Endothelial cell of hepatic sinusoid (primary cell): Measurements from ENCODE around the gene RNF13.
"Not testable (repeated sequence)": the region's sequence is repeated elsewhere in the genome, so short reads cannot be mapped to it uniquely, and the experiment has no call there.

ENCODE experiments used
- in situ Hi-C: cut with HindIII; loops from 2 replicates; pipeline ENCODE4 v1.10.0; 2017; ENCODE audit warnings: low sequenced_read_pairs

The RNF13 gene

GRCh38 chr3:149983053-149983452 is 170.0 kb downstream of the RNF13 start:
- in situ Hi-C loops, result not testable (repeated sequence)

GRCh38 chr3:149983628-149984027 is 170.6 kb downstream of the RNF13 start:
- in situ Hi-C loops, result no loop called here

GRCh38 chr3:149989307-149989706 is 176.3 kb downstream of the RNF13 start:
- in situ Hi-C loops, result no loop called here

- in situ Hi-C loops, result no loop called here
Observed at GRCh38 chr3:149990423-149990948, 177.5 kb downstream of the RNF13 start.

- in situ Hi-C loops, result no loop called here
Observed at GRCh38 chr3:149992416-149993058, 179.5 kb downstream of the RNF13 start.

- in situ Hi-C loops, result no loop called here
Observed at GRCh38 chr3:149998946-149999345, 185.9 kb downstream of the RNF13 start.

- in situ Hi-C loops, result no loop called here
Observed at GRCh38 chr3:149999421-149999820, 186.4 kb downstream of the RNF13 start.

- in situ Hi-C loops, result no loop called here
Observed at GRCh38 chr3:150000641-150001040, 187.6 kb downstream of the RNF13 start.

GRCh38 chr3:150005243-150006112 is 192.5 kb downstream of the RNF13 start:
- in situ Hi-C loops, result no loop called here

- in situ Hi-C loops, result no loop called here
Observed at GRCh38 chr3:150006794-150007193, 193.8 kb downstream of the RNF13 start.
